ENCODE data around the gene REC114.
"Not testable (repeated sequence)": the region's sequence is repeated elsewhere in the genome, so short reads cannot be mapped to it uniquely, and the experiment has no call there.

REC114 gene

DNA sequence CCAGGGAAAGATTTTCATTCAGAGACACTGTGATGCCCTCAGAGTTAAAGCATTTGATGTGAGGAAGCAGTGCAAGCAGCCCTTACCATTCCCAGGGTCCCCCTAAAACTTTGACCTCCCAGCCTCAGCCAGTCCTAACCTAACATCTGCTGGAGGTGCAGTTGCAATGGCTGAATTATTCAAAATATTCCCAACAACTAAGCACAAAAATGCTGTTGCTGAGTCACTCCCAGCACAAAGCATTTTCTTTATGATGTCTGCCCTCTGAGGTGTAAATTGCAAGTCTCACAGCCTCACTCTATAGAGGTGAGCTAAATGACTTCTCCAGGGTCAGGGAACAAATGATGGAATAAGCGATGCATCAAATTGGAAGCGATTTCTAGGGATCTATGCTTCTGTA is 6.4 kb upstream of the REC114 start:
- TF ChIP-seq, protein P1, sequence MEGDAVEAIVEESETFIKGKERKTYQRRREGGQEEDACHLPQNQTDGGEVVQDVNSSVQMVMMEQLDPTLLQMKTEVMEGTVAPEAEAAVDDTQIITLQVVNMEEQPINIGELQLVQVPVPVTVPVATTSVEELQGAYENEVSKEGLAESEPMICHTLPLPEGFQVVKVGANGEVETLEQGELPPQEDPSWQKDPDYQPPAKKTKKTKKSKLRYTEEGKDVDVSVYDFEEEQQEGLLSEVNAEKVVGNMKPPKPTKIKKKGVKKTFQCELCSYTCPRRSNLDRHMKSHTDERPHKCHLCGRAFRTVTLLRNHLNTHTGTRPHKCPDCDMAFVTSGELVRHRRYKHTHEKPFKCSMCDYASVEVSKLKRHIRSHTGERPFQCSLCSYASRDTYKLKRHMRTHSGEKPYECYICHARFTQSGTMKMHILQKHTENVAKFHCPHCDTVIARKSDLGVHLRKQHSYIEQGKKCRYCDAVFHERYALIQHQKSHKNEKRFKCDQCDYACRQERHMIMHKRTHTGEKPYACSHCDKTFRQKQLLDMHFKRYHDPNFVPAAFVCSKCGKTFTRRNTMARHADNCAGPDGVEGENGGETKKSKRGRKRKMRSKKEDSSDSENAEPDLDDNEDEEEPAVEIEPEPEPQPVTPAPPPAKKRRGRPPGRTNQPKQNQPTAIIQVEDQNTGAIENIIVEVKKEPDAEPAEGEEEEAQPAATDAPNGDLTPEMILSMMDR (IDR thresholded peaks at IDR 0.05; ENCODE audit: control insufficient read depth, insufficient read depth, low read depth, low read length, missing control alignments), result no peak
- no peak for DNase-seq (ENCODE audit: low read depth)

DNA sequence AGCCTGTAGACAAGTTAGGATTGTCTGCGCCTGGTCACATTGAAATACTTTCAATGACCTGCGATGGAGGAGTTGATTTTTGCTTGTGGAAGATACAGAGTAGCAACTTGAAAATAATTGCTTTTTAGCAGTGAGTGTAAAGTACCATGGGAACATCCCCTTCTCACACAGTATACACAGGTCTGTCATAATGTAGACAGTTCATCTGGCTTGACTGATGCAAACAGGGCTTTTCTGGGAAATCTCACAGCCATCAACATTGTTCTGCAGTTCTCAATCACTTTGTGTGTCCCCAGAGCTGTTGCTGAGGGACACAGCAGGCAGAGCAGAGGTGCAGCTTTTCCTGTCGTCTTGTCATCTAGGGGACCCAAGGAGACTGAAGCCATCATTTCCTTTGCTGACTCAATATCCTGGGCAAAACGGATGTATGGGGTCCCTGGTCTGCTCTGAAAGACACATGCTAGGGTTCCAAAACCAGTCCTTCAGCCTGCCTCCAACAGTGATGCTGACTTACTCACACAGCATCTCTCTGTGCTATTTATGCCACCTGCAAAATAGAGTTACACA is 5.3 kb upstream of the REC114 start:
- no peak for DNase-seq (ENCODE audit: low read depth)
- TF ChIP-seq, protein P1 (IDR thresholded peaks at IDR 0.05; ENCODE audit: control insufficient read depth, insufficient read depth, low read depth, low read length, missing control alignments), result no peak
- H3K4me3 ChIP-seq (ENCODE audit: control insufficient read depth, low read depth, low read length), result no peak overlapping the region

More for the DNA sequence above, 6.4 kb upstream of the REC114 start:
- H3K4me3 ChIP-seq (ENCODE audit: control insufficient read depth, low read depth, low read length), result no peak overlapping the region

DNA sequence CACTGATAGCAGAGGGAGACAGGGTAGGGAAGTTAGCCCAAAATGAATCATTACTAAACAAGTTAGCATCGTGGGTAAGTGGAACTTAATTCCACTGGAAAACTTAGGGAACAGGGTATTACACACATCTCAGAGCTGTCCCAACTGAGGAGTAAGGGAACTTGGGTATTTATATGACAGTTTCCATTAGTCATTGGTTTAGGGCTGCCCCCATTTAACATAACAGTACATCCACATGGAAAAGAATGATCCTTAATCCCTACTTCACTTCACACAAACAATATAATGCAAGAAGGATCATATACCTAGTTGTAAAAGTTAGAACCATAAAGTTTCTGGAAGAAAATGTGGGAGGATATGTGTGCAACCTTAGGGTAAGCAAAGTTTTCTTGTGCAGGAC is 4.3 kb upstream of the REC114 start:
- no peak overlapping the region for H3K4me3 ChIP-seq (ENCODE audit: control insufficient read depth, low read depth, low read length)
- no peak for DNase-seq (ENCODE audit: low read depth)
- TF ChIP-seq, protein P1 (IDR thresholded peaks at IDR 0.05; ENCODE audit: control insufficient read depth, insufficient read depth, low read depth, low read length, missing control alignments), result no peak

DNA sequence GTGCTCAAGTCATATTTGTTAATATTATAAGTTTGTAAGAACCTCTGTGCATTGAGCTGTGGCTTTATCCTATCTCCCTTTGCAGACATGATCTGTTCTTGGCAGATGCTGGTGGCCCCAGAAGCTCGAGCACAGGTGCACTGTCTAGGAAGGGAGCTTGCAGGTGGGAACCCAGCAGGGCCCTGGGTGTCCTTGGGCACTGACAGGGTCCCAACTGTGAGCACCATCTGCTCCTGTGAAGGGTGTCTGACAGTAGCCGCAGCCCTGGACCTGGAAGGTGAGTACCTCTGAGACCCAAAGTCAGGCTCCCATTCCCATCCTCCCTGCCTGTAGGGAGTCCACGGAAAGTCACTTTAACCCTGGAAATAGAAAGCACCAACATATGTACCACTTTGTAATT is 2.4 kb upstream of the REC114 start:
- DNase-seq (ENCODE audit: low read depth), result no peak
- TF ChIP-seq, protein P1 (IDR thresholded peaks at IDR 0.05; ENCODE audit: control insufficient read depth, insufficient read depth, low read depth, low read length, missing control alignments), result no peak
- no peak overlapping the region for H3K4me3 ChIP-seq (ENCODE audit: control insufficient read depth, low read depth, low read length)

DNA sequence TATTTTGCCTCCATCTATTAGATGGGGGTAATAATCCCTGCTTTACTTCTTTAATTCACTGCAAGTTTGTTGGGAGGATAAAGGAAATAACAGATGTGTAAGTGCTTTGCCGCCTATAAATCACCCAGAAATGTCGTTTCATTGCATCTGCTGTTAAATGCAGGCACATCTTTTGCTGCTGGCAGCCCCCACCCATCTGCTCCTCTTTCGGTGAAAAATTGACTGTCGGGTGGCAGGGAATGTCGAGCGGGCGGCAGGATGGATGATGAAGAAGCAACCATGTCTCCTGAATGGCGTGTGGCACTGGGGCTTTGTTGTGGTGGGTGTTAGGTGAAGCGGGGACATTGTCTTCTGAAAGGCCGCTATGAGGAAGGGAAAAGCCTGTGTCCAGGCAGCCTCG is 543 bp upstream of the REC114 start:
- DNase-seq (ENCODE audit: low read depth), result no peak
- H3K4me3 ChIP-seq (ENCODE audit: control insufficient read depth, low read depth, low read length), result no peak overlapping the region
- TF ChIP-seq, protein P1 (IDR thresholded peaks at IDR 0.05; ENCODE audit: control insufficient read depth, insufficient read depth, low read depth, low read length, missing control alignments), result no peak

DNA sequence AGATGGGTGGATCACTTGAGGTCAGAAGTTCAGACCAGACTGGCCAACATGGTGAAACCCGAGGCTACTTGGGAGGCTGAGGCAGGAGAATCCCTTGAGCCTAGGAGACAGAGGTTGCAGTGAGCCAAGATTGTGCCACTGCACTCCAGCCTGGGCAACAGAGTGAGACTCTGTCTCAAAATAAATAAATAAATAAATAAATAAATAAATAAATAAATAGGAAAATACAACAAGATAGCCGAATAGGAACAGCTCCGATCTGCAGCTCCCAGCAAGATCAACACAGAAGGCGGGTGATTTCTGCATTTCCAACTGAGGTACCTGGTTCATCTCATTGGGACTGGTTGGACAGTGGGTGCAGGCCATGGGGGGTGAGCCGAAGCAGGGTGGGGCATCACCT is 4.5 kb downstream of the REC114 start:
- not testable (repeated sequence) for H3K4me3 ChIP-seq (ENCODE audit: control insufficient read depth, low read depth, low read length); DNase-seq (ENCODE audit: low read depth)

DNA sequence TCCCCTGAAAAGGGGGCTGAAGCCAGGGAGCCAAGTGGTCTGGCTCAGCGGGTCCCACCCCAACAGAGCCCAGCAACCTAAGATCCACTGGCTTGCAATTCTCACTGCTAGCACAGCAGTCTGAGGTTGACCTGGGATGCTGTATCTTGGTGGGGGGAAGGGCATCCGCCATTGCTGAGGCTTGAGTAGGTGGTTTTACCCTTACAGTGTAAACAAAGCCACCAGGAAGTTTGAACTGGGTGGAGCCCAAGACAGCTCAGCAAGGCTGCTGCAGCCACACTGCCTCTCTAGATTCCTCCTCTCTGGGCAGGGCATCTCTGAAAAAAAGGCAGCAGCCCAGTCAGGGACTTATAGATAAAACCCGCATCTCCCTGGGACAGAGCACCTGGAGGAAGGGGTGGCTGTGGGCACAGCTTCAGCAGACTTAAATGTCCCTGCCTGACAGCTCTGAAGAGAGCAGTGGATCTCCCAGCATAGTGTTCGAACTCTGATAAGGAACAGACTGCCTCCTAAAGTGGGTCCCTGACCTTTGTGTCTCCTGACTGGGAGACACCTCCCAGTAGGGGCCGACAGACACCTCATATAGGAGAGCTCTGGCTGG is 5.3 kb downstream of the REC114 start:
- not testable (repeated sequence) for DNase-seq (ENCODE audit: low read depth); H3K4me3 ChIP-seq (ENCODE audit: control insufficient read depth, low read depth, low read length)

DNA sequence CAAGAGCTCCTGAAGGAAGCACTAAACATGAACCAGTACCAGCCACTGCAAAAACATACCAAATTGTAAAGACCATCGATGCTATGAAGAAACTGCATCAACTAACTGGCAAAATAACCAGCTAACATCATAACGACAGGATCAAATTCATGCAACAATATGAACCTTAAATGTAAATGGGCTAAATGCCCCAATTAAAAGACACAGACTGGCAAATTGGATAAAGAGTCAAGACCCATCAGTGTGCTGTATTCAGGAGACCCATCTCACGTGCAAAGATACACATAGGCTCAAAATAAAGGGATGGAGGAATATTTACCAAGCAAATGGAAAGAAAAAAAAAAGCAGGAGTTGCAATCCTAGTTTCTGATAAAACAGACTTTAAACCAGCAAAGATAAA is 7.0 kb downstream of the REC114 start:
- H3K4me3 ChIP-seq (ENCODE audit: control insufficient read depth, low read depth, low read length); DNase-seq (ENCODE audit: low read depth): not testable (repeated sequence)

All from AG09309 (cell line).